ENCODE results near the gene FNBP1L.

Gene FNBP1L

GRCh38 chr1:93499533-93499932 lies 51.6 kb downstream of the FNBP1L start:
- no peak for DNase-seq (ENCODE audit: low read depth)
- TF ChIP-seq, protein P1, sequence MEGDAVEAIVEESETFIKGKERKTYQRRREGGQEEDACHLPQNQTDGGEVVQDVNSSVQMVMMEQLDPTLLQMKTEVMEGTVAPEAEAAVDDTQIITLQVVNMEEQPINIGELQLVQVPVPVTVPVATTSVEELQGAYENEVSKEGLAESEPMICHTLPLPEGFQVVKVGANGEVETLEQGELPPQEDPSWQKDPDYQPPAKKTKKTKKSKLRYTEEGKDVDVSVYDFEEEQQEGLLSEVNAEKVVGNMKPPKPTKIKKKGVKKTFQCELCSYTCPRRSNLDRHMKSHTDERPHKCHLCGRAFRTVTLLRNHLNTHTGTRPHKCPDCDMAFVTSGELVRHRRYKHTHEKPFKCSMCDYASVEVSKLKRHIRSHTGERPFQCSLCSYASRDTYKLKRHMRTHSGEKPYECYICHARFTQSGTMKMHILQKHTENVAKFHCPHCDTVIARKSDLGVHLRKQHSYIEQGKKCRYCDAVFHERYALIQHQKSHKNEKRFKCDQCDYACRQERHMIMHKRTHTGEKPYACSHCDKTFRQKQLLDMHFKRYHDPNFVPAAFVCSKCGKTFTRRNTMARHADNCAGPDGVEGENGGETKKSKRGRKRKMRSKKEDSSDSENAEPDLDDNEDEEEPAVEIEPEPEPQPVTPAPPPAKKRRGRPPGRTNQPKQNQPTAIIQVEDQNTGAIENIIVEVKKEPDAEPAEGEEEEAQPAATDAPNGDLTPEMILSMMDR (conservative IDR thresholded peaks at IDR 0.05; ENCODE audit: low read depth, low read length): no peak
- no peak overlapping the region for H3K4me3 ChIP-seq (ENCODE audit: low read depth, low read length)

DNA sequence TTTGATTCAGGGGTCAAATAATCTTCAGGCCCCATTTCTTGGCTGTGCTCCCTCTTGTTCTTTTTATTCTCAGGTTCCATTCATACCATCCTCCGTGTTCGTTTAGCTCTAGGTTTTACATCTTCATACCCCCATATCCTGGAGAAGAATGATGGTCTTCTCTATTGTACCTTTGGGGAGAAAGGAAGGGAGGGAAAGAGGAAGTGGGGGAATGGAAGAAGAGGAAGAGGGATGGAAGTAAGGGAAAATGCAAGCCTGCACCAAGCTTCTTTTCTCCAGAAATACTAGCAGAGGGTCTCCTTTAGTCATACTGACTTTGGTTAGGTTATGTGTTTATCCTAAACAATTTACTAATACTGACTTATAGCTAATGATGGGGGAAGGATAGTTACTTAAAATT lies 52.4 kb downstream of the FNBP1L start:
- TF ChIP-seq, protein P1 (conservative IDR thresholded peaks at IDR 0.05; ENCODE audit: low read depth, low read length): no peak

GRCh38 chr1:93501399-93501798 lies 53.5 kb downstream of the FNBP1L start:
- TF ChIP-seq, protein P1 (conservative IDR thresholded peaks at IDR 0.05; ENCODE audit: low read depth, low read length): no peak
- H3K4me3 ChIP-seq (ENCODE audit: low read depth, low read length): no peak overlapping the region
- no peak for DNase-seq (ENCODE audit: low read depth)

More for the DNA sequence above, 52.4 kb downstream of the FNBP1L start:
- no peak for DNase-seq (ENCODE audit: low read depth)
- no peak overlapping the region for H3K4me3 ChIP-seq (ENCODE audit: low read depth, low read length)

- DNase-seq (ENCODE audit: low read depth): no peak
- H3K4me3 ChIP-seq (ENCODE audit: low read depth, low read length): no peak overlapping the region
- TF ChIP-seq, protein P1 (conservative IDR thresholded peaks at IDR 0.05; ENCODE audit: low read depth, low read length): no peak
Measured at GRCh38 chr1:93501829-93502369, 54.0 kb downstream of the FNBP1L start.

GRCh38 chr1:93502571-93502970 lies 54.7 kb downstream of the FNBP1L start:
- no peak overlapping the region for H3K4me3 ChIP-seq (ENCODE audit: low read depth, low read length)
- peak; percentile 35 for DNase-seq (ENCODE audit: low read depth)
- TF ChIP-seq, protein P1 (conservative IDR thresholded peaks at IDR 0.05; ENCODE audit: low read depth, low read length): no peak

GRCh38 chr1:93503163-93503562 lies 55.2 kb downstream of the FNBP1L start:
- H3K4me3 ChIP-seq (ENCODE audit: low read depth, low read length): no peak overlapping the region
- no peak for DNase-seq (ENCODE audit: low read depth)
- TF ChIP-seq, protein P1 (conservative IDR thresholded peaks at IDR 0.05; ENCODE audit: low read depth, low read length): no peak

DNA sequence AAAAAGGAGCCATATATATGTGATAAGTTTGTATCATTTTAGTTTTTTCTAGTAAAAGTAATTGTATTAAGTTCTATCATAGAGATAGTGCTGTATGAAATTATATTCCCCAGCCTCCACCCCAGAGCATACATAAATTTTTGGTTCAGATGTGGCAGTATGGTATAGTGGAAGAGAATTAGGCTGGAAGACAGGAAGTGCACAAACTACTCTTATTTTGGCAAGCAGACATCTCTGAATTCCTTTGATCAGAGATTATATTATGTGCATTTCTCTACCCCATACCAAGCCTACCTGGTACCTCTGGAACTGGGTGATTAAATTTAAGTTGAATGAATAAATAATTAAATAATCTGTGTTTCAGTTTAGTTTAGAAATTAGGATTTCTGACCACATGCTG lies 55.9 kb downstream of the FNBP1L start:
- H3K4me3 ChIP-seq (ENCODE audit: low read depth, low read length): no peak overlapping the region
- DNase-seq (ENCODE audit: low read depth): no peak
- TF ChIP-seq, protein P1 (conservative IDR thresholded peaks at IDR 0.05; ENCODE audit: low read depth, low read length): no peak

All from choroid plexus epithelial cell (primary cell).